Type B pancreatic cell (in vitro differentiated cells): Measurements from ENCODE around the gene COG3. TPM values are rescaled to one million over a fixed set of nuclear protein-coding genes. Genes with fewer than 3 reads are reported as not detected.

ENCODE experiments used
- DNase-seq: peaks from one replicate; pipeline ENCODE4 v3.0.0; 2021; ENCODE audit warnings: mixed read lengths; ENCODE audit not compliant: unreplicated experiment; ENCODE audit errors: extremely low spot score
- H3K27ac Mint-ChIP-seq: 2 replicates; pipeline ENCODE4 v1.8.0; 2021; ENCODE audit warnings: mild to moderate bottlenecking, mixed read lengths
- H3K27me3 Mint-ChIP-seq: 2 replicates; pipeline ENCODE4 v1.8.0; 2021; ENCODE audit warnings: mixed read lengths
- H3K36me3 Mint-ChIP-seq: 2 replicates; pipeline ENCODE4 v1.8.0; 2021; ENCODE audit warnings: mixed read lengths
- H3K4me1 Mint-ChIP-seq: one replicate; pipeline ENCODE4 v1.8.0; 2021; ENCODE audit warnings: mixed read lengths; ENCODE audit not compliant: unreplicated experiment
- H3K4me3 Mint-ChIP-seq: 2 replicates; pipeline ENCODE4 v1.8.0; 2021; ENCODE audit warnings: mild to moderate bottlenecking, mixed read lengths
- H3K9me3 Mint-ChIP-seq: 2 replicates; pipeline ENCODE4 v1.8.0; 2021; ENCODE audit warnings: mixed read lengths
- total RNA-seq: library from RNA; stranded (reverse); gene quantifications from 2 replicates; pipeline ENCODE4 v1.2.1, GENCODE V29; 2021; ENCODE audit warnings: low replicate concordance
- TF ChIP-seq, protein P1 (sequence below): fragments of 200-600 bp; sonication (generic); conservative IDR thresholded peaks from 2 replicates; pipeline ENCODE4 v1.5.0; 2021; ENCODE audit warnings: antibody characterized with exemption, mild to moderate bottlenecking

Gene COG3
- total RNA-seq, 1 donor from 2014 or later: 30.4 TPM

DNA sequence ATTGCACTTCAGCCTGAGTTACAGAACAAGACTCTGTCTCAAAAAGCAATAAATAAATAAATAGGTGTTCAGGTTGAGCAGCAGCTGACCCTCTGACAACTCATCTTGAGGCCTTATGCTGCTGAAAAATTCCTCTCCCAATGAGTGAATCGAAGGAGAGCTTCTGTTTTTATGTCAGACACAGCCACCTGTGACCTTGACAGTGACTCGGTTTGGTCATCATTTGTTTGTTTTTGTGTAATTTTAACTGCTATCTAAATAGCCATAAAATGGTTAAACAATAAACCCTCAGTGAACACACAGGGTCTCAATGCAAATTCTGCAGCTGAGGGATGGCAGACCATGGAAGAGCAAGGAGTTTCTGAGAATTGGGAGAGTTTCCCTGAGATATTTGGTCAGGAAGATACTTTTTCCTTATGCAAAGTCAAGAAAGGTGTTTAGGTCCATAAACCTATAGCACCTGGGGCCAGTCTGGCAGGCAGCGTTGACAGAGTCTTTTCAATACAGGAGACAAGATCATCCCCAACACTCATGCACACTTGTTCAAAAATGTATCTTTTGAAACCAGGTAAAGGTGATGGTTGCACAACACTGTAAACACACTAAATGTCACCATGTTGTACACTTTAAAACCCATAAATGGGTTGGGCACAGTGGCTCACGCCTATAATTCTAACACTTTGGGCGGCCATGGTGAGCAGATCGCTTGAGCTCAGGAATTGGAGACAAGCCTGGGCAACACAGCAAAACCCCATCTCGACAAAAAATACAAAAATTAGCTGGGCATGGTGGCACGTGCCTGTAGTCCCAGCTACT, 30.0 kb upstream of the COG3 start:
- Mint-ChIP-seq H3K9me3 (no peaks in the 10 kb centered on the region), H3K4me3 (no peak overlapping the region), H3K27me3 (no peaks in the 10 kb centered on the region), H3K4me1 (peaks cover 4% of the 10 kb centered on the region), H3K27ac (no peak overlapping the region), H3K36me3 (no peaks in the 10 kb centered on the region)
- TF ChIP-seq, protein P1, sequence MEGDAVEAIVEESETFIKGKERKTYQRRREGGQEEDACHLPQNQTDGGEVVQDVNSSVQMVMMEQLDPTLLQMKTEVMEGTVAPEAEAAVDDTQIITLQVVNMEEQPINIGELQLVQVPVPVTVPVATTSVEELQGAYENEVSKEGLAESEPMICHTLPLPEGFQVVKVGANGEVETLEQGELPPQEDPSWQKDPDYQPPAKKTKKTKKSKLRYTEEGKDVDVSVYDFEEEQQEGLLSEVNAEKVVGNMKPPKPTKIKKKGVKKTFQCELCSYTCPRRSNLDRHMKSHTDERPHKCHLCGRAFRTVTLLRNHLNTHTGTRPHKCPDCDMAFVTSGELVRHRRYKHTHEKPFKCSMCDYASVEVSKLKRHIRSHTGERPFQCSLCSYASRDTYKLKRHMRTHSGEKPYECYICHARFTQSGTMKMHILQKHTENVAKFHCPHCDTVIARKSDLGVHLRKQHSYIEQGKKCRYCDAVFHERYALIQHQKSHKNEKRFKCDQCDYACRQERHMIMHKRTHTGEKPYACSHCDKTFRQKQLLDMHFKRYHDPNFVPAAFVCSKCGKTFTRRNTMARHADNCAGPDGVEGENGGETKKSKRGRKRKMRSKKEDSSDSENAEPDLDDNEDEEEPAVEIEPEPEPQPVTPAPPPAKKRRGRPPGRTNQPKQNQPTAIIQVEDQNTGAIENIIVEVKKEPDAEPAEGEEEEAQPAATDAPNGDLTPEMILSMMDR: no peak
- DNase-seq: no peak

GRCh38 chr13:45436332-45436731, 28.4 kb upstream of the COG3 start:
- Mint-ChIP-seq H3K4me3 (no peak overlapping the region), H3K4me1 (peaks cover 8% of the 10 kb centered on the region), H3K36me3 (no peaks in the 10 kb centered on the region), H3K27ac (no peak overlapping the region), H3K27me3 (no peaks in the 10 kb centered on the region), H3K9me3 (no peaks in the 10 kb centered on the region)
- TF ChIP-seq, protein P1: no peak
- DNase-seq: no peak

DNA sequence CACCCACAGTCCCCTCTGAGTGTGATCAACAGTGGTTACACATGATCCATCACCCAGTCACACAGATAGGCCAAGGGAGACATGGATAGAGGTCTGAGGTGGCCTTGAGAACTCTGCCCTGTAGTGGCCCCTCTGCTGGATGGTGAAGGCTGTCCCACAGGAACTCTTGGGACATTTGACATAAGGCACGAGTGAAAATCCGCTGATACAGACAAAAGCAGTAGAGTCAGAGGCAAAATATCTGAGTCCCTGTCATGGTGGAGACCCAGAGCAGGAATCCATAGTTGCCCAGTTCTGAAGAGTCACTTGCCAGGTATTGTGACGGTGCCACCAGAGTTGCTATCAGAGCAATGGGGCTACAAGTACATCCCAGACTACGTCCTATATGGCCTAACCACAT, 27.8 kb upstream of the COG3 start:
- DNase-seq: no peak
- Mint-ChIP-seq H3K4me1 (peaks cover 8% of the 10 kb centered on the region), H3K27ac (no peak overlapping the region), H3K4me3 (no peak overlapping the region), H3K9me3 (no peaks in the 10 kb centered on the region), H3K27me3 (no peaks in the 10 kb centered on the region), H3K36me3 (no peaks in the 10 kb centered on the region)
- TF ChIP-seq, protein P1: no peak

- no peaks in the 10 kb centered on the region for H3K36me3 Mint-ChIP-seq
- no peak overlapping the region for H3K4me3 Mint-ChIP-seq
- H3K4me1 Mint-ChIP-seq: peaks cover 8% of the 10 kb centered on the region
- H3K9me3 Mint-ChIP-seq: no peaks in the 10 kb centered on the region
- no peak overlapping the region for H3K27ac Mint-ChIP-seq
- DNase-seq: no peak
- TF ChIP-seq, protein P1: no peak
- no peaks in the 10 kb centered on the region for H3K27me3 Mint-ChIP-seq
These were observed 26.8 kb upstream of the COG3 start for GRCh38 chr13:45437947-45438346.

DNA sequence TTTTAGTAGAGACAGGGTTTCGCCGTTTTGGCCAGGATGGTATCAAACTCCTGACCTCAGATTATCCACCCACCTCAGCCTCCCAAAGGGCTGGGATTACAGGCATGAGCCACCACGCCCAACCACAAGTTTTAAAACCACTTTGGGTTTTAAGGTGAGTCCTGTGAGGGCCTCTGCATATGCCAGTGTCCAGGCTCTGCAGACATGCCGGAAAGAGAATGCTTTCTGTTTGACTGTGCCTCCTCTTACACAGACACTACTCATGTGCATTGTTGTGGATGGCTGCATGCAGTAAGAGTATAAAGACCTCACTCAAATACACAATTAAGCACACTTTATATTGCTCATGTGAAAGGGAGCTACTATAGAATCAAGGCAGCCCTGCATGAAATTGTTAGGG, 25.7 kb upstream of the COG3 start:
- H3K27me3 Mint-ChIP-seq: no peaks in the 10 kb centered on the region
- no peaks in the 10 kb centered on the region for H3K9me3 Mint-ChIP-seq
- TF ChIP-seq, protein P1: no peak
- no peak overlapping the region for H3K4me3 Mint-ChIP-seq
- peaks cover 4% of the 10 kb centered on the region for H3K4me1 Mint-ChIP-seq
- no peaks in the 10 kb centered on the region for H3K36me3 Mint-ChIP-seq
- H3K27ac Mint-ChIP-seq: no peak overlapping the region
- no peak for DNase-seq
